ENCODE measurements around the gene CFAP65.
A peak's percentile ranks its signal among the peaks of the same experiment; 100 is the strongest.

The CFAP65 gene

DNA sequence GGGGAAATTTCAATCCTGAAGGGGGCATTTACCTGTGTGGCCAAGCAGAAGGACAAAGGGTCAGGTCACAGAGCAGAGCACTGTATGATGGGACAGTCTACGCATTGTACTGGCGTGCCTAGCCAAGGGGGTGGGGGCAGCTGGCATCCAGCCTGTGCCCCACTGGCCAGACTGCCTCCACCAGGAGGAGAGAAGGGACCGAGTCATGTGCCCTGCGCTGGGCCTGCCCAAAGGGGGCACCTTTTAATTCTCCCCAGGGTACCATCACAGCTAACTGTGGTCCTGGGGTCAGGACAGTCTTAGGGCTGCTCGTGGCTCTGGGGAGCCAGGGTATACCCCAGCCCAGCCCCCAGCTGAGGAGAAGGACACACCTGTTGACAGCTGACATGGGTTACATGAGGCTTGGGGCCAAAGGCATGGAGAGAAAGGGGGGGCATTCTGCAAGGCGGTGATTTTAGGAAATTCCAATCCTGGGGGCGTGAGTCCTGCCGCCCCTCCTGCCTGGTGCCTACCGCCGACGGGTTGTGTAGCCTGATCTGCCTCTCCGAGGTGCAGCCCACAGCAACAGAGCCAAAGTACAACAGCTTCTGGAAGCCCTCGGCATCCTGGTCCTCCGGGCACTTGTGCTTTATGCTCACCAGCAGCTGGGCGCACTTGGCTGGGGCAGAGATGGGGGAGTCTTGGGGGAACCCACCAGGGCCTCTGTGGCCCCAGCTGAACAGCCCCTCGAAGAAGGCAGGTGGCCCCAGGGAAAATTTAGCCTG is 11.0 kb downstream of the CFAP65 start:
- DNase-seq = no peak

DNA sequence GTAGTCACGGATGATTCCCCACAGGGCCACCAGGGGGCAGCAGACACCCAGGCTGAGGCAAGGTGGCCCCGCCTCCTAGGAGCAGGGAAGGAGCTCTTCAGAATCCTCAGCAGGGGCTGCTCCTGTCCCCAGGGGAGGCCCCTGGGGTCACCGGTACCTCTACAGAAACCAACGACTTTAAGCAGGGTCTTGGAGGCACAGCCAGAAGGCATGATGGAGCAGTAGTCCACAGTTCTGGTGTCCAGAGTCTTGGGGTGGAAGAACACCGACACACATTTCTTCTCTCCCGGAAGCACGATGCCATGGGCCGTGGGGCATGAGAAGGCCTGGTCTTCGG is 11.5 kb downstream of the CFAP65 start:
- peak; percentile 7 for DNase-seq

DNA sequence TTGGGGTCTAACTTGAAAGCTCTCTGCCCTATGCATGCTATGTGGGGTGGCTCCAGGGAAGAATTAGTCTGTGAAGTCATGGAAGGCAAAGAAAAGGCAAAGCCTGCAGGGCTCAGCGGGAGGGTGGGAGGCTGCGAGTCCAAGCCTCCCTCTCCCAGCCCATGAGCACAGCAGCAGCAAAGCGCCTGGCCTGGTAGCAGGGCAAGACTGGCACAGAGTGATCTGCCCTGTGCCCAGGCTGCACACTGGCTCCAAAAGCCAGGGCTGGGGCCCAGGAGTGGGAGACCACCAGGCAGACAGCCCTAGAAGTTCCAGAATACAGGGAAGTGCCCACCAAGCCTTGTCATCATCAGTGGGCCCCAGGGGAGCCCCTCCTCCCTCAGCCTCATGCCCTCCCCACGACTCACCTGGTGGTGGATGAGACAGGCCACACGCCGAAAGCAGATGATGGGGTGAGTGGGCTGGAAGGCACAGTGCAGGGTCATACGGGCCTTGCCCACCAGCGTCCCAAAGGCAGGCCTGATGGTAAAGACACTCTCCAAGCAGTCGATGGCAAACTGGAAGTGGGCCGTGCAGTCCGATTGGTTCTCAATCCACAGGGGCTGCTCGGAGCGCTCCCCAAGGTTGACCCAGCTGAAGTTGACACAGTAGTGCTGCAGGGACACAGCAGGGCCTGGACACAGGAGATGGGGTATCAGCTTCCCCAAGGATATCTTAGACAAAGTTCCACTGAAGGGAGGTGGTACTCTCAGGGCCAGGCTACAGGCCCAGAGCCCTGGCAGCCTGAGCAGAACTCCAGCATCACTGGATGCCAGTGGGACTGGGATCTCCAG is 12.1 kb downstream of the CFAP65 start:
- no peak for DNase-seq

DNA sequence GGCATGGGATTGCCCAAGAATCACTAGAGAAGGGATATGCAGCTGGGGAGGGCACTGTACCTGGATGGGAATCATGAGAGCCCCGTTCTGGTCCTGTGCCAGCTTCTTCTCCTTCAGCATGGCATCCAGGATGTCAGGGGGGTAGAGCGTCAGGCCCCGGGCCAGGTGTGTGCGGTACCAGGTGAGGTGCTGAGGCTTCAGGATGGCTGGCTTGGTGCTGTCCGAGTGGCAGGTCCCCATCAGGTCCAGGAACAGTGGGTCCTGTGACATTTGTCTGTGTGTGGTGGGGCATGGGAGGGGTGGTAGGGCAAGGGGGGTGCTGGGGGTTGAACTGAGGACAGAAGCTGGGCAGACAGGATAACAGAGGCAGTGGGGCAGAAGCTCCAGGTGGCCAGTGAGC is 13.2 kb downstream of the CFAP65 start:
- no peak for DNase-seq

DNA sequence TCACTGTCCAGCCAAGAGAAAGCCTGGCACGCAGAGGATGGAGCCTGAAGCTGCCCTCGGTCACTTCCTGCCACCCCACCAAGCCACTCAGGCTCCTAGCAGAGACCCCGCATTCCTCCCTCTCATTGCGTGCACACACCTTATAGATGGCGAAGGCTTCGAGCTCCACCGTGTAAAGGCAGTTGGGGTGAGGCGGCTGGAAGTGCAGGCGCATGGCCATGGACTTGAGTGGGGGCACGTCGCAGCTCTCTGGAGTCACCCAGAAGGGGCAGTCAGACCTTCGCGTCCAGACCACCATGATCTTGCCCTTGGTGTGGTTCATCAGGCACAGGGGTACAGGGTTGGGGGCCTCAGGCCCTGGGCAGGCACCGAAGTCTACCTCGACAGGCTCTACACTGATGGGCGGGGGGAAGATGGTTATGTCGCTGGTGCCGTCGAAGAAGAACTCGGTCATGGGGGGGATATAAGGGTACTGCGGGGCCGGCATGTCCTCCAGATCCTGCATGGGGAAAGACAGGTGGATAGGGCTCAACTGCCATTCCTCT is 13.7 kb downstream of the CFAP65 start:
- no peak for DNase-seq

DNA sequence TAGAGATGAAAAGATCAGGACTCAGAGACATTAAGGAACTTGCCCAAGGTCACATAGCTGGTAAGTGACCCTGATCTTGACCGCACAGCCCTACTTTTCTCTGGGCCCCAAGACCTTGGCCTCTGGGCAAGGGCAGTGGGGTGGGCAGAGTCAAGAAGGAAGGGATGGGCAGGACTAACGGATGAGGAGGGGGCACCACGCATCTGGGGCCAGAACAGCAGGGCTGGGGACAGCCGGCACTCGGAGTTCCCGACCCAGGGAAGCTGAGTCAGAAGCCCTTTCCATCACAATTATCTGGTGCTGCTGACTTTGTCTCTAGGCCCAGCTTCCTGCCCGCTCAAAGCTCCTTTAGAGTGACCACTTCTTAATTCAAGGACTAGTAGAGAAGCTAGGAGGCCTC is 14.4 kb downstream of the CFAP65 start:
- no peak for DNase-seq

DNA sequence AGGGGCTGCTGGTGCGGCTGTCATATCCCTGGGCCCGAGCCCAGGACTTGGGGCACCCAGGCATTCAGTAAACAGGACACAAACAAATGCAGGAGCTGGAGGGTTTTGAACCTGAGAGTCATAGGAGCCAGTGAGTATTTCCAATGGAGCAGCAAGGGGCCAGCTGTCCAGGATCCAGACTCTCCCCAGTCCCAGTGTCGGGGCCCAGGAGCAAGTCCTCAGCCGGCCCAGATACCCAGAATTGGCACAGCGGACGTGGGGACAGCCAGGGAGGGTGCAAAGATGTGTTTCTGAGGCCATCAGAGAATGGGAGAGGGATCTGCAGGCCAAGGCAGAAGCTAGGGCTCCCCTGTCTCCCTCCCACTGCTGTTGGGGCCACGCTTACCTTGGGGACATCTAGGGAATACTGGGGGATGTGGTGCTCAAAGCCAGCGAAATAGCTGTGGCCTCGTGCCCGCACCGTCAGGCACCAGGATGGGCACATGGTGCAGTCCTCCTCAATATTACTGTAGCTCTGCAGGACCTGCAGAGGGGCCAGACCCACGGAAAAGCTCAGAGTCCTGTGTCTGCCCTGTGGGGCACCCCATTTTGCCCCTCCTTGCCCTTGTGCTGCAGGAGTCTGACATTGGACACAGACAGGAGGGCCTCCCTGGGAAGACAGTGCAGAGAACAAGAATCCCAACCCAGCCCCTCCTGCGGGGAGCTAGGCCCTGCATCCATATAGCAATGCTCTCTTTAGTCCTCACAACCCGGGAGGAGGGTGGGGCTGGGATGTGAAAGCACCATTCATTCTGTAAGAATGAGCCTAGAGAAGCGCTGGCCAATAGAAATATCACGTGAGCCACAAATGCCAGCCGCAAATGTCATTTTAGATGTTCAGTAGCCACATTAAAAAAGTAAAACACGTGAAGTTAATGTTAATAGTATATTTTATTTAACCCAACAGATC is 15.4 kb downstream of the CFAP65 start:
- no peak for DNase-seq

DNA sequence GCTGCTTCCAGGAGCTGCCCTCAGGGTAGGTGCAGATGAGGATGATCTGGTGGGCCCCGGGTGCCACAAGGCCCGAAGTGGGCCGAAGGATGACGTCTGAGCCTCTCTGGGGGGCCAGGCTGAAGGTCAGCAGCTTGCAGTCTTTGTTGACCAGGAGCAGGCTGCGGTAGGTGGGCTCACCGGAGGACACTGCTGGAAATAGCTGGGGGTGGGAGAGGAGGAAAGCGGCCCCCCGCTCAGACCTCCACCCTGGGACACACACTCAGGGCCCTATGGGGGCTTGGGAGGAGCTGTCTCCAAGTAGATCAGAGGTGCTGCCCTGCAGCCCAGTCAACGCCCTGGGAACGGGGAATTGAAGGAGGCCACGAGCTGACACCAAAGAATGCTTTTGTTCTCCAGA is 17.3 kb downstream of the CFAP65 start:
- no peak for DNase-seq

DNA sequence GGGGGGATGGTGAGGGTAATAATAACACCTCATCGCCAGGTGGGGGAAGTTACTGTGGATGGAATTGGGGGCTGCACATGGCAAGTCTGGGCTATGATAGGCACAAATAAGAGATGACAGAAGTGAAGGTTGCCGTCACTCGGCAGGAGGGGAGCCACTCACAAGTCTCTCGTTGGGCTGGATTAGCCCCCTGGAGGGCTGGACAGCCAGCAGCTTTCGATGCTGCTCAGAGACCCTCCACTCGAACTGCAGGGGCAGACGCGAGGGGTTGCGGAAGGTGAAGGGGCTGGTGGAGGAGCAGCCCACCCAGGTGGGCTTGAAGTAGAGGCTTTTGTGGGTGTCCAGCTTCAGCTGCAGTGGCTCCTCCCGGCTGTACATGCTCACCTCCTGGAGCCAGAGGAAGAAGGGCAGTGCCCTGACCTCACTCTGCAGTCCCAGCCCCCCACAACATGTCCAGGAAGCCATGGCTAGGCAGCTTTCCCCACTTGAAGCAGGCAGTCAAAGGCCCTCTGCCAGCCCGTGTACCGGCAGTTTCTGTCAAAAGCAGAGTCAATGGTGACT is 18.2 kb downstream of the CFAP65 start:
- no peak for DNase-seq

DNA sequence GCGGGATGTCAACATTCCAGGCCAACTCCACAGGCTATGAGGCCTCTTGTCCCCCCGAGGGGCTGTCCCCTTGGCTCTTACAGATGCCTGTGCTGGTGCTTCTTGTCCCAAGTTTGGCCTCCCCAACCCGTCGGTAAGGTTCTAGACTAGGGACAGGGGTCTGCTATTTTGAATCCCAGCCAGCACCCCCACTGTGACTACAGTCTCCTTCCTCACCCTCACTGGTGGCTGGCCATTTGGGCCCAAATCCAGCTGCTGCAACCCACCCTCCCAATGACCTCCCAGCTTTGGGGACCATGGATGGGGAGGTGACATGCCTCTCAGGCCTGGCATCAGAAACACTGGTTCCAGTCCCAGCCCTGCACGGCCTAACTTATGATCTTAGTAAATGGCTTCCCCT is 18.7 kb downstream of the CFAP65 start:
- no peak for DNase-seq

DNA sequence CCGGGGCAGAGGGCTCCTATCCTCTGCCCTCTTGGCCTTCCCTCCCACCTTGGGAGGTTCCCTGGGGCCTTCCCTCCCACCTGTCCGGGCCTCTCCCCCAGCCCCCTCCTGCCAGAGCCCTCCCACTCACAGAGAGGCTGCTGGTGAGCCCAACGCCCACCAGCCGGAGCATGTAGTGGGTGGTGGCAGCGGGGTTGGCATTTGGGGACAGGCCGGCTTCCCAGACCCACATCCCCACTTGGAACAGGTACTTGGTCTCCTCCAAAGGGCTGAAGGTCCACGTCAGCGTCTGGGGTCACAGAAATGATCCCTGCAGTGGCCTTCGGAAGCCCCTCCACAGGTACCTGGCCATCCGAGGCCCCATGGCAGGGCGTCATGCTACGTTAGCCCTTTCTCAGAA is 19.3 kb downstream of the CFAP65 start:
- no peak for DNase-seq

DNA sequence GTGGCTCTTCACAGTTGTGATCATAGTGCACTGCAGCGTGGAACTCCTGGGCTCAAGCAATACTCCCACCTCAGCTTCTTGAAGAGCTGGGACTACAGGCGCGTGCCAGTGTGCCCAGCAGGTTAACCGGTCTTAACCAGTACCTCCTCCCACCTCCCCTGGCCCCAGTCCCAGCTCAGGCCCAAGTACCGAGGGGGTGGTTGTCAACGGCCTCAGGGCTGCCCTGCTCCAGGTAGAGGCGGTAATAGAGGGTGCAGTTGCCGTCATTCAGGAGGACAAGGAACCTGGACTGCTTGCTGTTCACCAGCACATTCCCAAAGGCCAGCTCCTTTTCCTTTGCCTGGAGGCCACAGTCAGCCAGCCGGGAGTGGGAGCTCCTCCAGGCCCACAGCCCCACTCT is 19.7 kb downstream of the CFAP65 start:
- no peak for DNase-seq

DNA sequence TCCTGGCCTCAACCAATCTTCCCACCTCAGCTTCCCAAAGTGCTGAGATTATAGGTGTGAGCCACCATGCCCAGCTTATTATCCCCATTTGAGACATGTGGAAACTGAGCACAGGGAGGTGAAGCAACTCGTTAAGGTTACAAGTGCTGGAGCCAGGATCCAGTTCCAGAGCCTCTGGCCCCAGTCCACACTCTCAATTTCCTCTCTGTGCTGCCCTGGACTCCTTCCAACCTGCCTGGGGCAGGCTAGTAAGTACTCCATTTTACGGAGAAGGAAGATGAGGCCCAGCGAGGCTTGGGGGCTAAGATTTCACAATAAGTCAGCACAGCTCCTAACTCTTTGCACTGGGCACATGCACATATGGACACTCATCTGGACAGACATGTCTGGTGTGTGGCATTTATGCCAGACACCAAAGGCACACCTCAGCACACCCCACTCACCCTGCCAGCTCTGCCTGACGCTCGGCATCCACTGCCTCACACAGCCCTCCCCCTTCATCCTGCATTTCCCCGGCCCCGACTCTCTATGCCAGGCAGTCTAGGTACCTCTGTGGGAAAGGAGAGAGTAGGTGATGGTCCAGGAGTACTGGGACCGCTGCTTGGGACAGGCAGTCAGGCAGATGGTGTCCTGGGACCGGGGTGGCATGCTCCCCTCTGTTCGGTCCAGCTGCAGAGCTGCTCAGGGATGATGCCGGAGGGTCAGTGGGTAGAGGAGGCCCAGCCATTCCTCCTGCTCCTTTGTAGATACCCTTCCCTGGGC is 20.5 kb downstream of the CFAP65 start:
- peak; percentile 56 for DNase-seq

DNA sequence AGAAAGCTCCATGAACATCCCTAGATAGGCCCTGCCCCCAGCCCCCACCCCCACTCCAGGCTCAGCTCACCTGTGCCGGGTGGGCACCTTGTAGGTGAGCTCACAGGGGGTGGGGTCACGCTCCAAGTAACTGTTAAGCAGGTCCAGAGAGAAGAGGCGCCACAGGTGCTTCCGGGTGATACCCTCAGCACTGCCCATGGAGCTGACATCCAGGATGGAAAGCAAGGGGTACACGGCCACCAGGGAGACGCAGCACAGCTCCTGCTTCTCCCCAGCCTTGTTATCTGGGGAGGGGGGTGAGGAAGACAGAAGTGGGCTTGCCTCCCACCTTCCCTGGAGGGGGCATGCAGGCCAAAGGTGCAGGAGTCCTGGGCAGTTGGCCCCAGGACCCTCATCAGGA is 21.9 kb downstream of the CFAP65 start:
- DNase-seq = no peak

DNA sequence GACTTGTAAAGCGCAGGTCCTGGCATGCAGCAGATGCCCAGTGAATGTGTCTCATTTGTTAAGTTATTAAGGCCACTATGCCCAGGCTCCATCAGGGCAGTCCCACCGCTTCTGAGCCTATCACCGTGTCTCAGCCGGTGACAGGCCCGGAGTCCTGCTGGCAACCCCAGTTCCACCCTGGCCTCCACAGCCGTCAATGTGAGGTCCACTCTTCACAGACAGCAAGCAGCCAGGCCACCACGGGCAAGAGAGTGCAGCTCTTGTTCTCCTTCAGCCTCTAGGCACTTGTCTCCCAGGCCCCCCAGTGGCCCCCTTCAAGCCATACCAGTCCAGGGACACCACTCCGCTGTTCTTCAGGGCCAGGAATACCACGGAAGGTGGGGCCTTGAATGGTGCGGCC is 22.6 kb downstream of the CFAP65 start:
- no peak for DNase-seq

DNA sequence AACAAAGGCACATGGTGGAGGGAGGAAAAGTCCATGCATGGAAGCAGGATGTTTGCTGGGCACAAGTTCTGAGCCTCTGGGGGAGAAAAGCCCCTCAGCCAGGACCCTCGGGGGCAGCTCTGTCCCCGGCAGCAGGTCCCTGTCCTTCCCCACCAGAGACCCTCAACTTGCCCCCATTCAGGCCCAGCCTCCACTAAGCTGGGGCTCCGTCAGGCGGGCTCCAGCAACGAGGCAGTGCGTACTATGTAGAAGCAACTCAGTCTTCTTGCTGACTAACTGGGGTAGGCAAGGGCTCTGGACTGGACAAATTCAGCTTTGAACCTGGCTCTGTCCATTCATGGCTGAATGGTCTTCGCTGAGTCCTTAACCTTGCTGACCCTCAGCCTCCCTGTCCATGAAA is 23.0 kb downstream of the CFAP65 start:
- DNase-seq = no peak

DNA sequence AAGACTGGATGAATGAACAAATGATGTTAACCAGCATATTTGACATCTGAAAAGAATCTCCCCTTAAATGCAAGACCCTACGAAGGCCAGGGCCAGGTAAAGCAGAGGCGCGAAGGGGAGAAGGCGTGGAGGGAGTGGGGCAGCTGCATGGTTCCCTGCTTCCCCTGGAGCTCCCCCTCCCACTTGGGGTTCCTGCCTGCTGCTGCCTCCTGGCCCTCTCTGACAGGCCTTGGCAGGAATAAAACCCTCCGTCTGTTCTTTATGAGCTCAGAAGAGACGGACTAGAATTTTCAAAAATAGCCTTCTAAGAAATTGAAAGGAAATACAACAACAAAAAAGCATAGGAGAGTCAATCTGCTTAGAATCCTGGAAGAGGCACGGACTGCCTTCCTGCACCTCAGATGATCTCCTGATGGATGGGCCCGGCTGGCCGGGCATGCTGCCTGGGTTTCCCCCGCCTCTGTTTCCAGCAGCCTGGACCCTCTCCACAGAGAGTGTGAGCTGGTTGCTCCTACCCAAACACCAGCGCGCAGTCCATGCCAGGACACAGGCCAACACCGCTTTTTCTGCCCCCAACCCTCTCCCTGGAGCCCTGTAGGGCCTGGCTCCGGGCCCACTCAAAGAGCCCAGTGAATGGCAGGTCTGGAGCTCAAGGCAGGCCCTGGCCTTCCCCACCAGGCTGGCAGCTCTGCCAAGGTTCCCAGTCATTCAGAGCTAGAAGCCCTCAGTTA is 23.9 kb downstream of the CFAP65 start:
- peak; percentile 88 for DNase-seq

DNA sequence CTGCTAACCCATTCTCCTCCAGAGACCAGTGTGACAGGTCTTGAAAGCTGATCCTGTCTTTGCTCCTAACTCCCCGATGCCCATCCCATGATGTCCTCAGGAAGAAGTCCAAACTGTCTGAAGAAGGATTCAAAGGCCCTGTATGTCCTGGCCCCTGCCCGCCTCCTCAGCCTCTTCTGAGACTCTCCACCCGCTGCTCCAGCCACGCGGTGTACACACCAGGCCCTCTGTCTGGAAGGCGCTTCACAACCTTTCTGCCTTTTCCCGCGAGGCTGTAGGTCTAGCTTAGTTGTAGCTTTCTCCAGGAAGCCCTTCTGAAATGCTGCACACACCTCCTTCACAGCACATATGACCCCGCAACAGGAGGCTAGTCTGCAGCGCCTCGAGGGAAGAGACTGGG is 24.6 kb downstream of the CFAP65 start:
- no peak for DNase-seq

DNA sequence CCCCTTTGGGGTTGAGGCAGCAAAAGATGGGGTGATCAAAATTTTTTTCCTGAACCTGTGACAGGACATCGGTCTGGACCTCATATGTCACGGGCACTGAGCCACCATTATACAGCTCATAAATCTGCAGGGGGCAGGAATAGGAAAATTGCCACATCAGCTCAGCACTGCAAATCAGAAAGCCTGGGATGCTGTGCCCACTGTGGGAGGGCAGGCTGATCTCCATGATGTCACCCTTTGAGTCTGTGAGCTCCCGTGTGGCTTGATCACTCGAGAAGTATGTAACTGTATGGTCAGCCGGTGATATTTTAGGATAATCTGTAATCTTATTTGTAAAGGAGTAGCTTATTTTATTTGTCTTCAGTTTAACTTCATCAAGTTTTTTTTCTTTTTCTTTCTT is 30.4 kb downstream of the CFAP65 start:
- no peak for DNase-seq

DNA sequence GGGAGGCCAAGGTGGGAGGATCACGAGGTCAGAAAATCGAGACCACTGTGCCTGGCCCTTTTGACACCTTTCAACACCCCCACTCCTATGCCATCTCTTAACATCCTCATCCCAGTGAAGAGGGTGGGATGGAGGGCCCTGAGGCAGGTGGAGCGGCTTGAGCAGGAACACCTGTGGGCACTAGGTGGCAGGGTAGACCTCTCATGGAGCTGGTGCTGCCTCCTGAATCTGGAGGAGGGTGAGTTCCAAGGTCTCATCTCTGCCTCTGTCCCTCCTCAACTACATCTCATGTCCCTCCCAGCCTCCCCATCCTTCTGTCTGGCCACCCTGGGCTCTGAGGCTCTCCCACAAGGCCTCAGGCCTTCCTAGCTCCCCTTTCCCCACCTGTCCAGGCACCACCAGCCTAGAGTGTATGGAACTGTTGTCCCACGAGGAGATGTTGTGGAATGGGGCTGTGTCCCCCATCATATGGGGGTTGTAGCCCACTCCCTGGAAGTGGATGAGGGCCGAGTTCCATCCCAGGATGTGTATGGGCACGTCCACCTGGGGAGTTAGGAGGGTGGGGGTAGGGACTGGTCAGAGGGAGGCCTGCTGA is 31.1 kb downstream of the CFAP65 start:
- DNase-seq = no peak

DNA sequence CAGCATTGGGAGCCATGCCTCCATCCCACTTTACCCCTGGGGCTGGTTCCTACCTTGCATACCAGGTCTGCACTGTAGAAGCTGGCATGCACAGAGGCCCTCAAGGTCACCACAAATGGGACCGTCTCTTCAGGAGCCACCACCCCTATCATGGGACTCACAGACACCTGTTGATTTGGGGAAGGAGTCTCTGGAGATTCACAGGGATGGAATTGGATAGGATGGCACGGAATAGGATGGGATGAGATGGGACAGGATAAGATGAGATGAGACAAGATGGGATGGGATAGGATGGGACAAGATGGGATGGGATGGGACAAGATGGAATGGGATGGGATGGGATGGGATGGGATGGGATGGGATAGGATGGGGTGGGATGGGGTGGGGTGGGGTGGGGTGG is 32.0 kb downstream of the CFAP65 start:
- DNase-seq = no peak
